GM12864 (cell line): ENCODE data around the gene LGI4.
"Not testable (repeated sequence)": the region's sequence is repeated elsewhere in the genome, so short reads cannot be mapped to it uniquely, and the experiment has no call there.

Source experiments
- DNase-seq: peaks from one replicate; pipeline ENCODE4 v3.0.0-alpha.2; 2011; ENCODE audit warnings: low read depth
- H3K4me3 ChIP-seq: 2 replicates; pipeline ENCODE4 v1.5.1; 2011; ENCODE audit warnings: mild to moderate bottlenecking, low read depth, low read length, control low read depth
- CTCF ChIP-seq: IDR thresholded peaks from 2 replicates; pipeline ENCODE4 v1.5.1; 2011; ENCODE audit warnings: low read depth, mild to moderate bottlenecking, moderate library complexity, low read length, control low read depth, inconsistent platforms; ENCODE audit errors: missing control alignments

LGI4 gene

DNA sequence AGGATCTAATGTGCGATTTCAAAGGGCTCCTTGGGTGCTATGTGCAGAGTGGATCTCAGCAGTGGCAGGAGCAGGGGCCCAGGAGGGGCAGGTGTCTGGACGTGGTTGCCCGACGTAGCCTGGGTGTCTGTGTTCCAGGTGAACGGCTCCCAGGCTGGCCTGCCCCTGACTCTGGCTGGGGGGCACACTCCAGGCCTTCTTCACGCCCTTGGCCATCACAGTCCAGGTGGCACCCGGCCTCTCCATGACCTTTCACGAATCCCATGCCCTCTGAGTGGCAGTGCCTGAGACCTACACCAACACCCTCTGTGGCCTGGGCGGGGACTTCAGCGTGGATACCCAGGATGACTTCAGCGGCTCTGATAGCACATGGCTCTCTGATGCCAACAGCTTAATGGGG is 30.5 kb downstream of the LGI4 start:
- no peak for TF ChIP-seq CTCF
- no peak overlapping the region for H3K4me3 ChIP-seq
- DNase-seq: no peak

DNA sequence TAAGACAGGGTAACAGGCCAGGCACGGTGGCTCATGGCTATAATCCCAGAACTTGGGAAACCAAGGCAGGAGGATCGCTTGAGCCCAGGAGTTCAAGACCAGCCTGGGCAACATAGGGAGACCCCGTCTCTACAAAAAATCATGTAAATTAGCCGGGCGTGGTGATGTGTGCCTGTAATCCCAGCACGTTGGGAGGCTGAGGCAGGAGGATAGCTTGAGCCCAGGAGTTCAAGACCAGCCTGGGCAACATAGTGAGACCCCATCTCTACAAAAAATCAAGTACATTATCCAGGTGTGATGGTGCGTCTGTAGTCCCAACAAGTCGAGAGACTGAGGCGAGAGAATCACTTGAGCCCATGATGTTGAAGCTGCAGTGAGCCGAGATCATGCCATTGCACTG is 31.2 kb downstream of the LGI4 start:
- DNase-seq, H3K4me3 ChIP-seq: not testable (repeated sequence)

DNA sequence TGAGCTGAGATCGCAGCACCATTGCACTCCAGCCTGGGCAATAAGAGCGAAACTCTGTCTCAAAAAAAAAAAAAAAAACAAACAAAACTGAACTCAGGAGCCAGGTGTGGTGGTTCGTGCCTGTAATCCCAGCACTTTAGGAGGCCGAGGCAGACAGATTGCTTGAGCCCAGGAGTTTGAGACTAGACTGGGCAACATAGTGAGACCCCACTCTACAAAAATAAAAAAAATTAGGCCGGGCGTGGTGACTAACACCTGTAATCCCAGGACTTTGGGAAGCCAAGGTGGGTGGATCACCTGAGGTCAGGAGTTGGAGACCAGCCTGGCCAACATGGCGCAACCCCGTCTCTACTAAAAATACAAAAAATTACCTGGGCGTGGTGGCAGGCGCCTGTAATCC is 32.9 kb downstream of the LGI4 start:
- not testable (repeated sequence) for DNase-seq, H3K4me3 ChIP-seq

DNA sequence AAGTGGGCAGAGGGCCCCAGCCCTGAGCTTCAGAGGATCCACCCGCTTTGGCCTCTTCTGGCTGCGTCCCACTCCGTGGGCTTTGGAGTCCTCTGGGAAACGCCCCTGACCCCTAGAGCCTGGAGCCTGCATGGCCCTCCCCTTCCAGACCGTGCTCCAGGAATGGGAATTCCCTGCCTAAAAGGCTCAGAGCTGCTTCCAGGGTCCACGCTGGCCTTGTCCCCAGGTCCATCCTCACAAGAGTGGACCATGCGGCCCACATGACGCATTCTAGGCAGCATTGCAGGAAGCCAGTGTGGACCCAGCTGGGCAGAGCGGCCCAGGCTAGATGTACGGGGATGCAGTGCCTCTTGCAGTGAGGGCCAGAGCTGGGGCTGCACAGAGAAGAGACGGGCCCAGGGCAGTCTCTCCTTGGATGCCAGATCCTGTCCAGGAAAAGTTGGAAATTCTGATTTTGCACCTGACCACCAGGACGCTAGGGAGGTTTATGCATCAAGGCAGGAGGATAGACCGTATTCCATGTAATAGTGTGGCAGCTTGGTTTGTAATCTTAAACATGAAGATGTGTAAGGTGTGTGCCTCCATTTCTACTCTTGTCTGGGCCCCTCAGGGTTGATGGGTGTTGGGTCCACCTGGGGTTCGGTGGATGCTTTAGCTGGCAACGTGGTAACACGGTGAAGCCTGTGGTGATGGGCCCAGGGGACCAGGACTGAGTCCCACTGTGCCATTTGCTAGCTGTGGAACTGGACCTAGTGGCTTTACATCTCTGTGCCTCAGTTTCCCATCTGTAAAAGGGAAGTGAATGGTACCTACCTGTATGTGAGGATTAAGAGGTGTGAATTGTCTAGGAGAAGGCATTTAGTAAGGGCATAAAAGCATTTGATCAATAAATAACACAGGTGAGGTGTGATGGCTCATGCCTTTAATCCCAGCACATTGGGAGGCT is 34.0 kb downstream of the LGI4 start:
- no peak for TF ChIP-seq CTCF
- H3K4me3 ChIP-seq: no peak overlapping the region
- DNase-seq: no peak

DNA sequence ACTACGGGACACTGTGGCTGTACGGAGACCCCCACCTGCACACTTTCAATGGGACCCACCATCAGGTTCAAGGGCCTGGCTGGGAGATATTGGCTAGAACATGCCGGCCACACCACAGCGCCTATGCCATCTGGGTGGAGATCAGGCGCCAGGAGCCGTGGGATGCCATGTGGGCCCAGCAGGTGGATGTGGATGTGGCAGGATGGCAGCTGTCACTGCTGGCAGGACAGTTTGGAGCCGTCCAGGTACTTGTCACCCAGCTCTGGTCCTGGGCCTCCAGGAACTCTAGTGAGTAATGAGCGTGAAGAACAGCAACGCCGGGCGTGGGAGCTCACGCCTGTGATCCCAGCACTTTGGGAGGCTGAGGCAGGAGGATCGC is 35.0 kb downstream of the LGI4 start:
- H3K4me3 ChIP-seq: no peak overlapping the region
- DNase-seq: no peak
- TF ChIP-seq CTCF: no peak

GRCh38 chr19:35099155-35099896 is 35.5 kb downstream of the LGI4 start:
- no peak for DNase-seq
- H3K4me3 ChIP-seq: no peak overlapping the region
- no peak for TF ChIP-seq CTCF

DNA sequence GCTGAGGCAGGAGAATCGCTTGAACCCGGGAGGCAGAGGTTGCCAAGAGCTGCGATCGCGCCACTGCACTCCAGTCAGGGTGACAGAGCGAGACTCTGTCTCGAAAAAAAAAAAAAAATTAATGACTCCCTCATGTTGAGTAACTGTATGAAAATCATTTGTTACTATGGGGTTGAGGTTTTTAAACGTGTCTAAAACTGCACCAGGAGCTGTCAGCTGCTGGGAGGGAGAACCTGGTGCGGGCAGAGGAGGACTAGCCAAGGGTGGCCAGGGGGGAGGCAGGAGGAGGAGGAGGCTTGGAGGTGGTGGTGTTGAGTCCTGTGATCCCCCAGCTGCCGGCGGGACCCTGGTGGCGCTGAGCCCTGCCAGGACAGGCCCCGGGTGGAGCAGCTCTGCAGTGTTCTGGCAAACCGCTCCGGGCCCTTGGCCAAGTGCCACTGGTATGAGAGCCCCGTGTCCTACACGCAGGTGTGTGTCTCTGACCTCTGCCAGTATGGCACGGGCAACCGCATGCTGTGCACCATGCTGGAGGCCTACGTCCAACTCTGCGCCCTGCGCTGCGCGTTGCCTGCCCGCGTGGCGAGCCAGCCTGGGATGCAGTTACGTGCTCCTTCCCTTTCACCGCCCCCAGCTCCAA is 36.3 kb downstream of the LGI4 start:
- TF ChIP-seq CTCF: no peak
- DNase-seq: no peak
- no peak overlapping the region for H3K4me3 ChIP-seq
